ENCODE results near the gene IFT27.

Gene IFT27

GRCh38 chr22:36811094-36811800 lies 35.3 kb upstream of the IFT27 start:
- Histone ChIP-seq H3K36me3 (ENCODE audit: control insufficient read depth, insufficient read depth, low read length) (no peaks in the 10 kb centered on the region), H3K4me1 (ENCODE audit: control insufficient read depth, insufficient read depth, low read length) (no peaks in the 10 kb centered on the region), H3K9ac (ENCODE audit: low read length) (no peak overlapping the region), H3K27me3 (ENCODE audit: control insufficient read depth, insufficient read depth, low read length) (peaks cover 3% of the 10 kb centered on the region), H3K27ac (ENCODE audit: low read depth, low read length) (no peak overlapping the region), H3K4me3 (ENCODE audit: low read length) (no peak overlapping the region)

DNA sequence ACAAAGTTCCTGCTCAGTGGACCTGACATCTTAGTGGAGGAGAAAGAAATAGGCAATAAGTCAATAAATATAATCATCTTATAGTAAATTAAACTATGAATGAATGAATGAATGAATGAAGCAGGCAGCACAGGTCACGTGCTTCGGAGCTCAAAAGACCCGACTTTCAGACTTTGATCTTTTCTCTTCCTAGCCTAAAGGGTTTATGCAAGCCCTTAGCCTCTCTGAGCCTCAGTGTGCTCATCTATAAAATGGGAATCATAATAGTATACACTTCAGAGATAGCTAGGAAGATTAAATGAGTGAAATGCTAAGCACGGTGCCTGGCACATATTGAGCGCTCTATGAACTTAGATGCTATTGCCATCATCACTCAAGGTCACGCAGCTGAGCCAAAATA lies 33.4 kb upstream of the IFT27 start:
- no peaks in the 10 kb centered on the region for H3K4me1 ChIP-seq (ENCODE audit: control insufficient read depth, insufficient read depth, low read length)
- no peak overlapping the region for H3K9ac ChIP-seq (ENCODE audit: low read length)
- no peak overlapping the region for H3K27ac ChIP-seq (ENCODE audit: low read depth, low read length)
- peaks cover 3% of the 10 kb centered on the region for H3K27me3 ChIP-seq (ENCODE audit: control insufficient read depth, insufficient read depth, low read length)
- H3K4me3 ChIP-seq (ENCODE audit: low read length), result no peak overlapping the region
- H3K36me3 ChIP-seq (ENCODE audit: control insufficient read depth, insufficient read depth, low read length), result no peaks in the 10 kb centered on the region

- H3K27ac ChIP-seq (ENCODE audit: low read depth, low read length), result no peak overlapping the region
- H3K4me1 ChIP-seq (ENCODE audit: control insufficient read depth, insufficient read depth, low read length), result no peaks in the 10 kb centered on the region
- H3K9ac ChIP-seq (ENCODE audit: low read length), result no peak overlapping the region
- H3K27me3 ChIP-seq (ENCODE audit: control insufficient read depth, insufficient read depth, low read length), result peaks cover 3% of the 10 kb centered on the region
- H3K36me3 ChIP-seq (ENCODE audit: control insufficient read depth, insufficient read depth, low read length), result no peaks in the 10 kb centered on the region
- H3K4me3 ChIP-seq (ENCODE audit: low read length), result no peak overlapping the region
Observed at GRCh38 chr22:36808721-36809344, 32.9 kb upstream of the IFT27 start.

DNA sequence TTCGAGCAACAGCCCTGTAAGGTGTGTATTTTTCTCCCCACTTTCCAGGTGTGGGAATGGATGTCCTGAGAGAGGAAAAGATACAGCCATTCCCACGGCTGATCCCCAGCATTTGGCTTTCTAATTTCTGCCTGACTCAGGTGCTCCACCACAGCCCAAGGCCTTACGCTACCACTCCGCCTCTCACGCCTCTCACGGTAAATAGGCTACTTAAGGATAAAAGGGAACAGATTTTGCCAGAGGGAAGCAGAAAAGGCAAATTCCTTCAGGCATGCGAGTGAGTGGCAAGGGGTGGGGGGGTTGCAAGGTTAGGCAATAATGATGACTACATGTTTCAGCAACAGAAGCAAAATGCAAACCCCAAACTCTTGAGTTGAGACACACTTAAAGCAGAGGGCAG lies 31.7 kb upstream of the IFT27 start:
- H3K36me3 ChIP-seq (ENCODE audit: control insufficient read depth, insufficient read depth, low read length), result no peaks in the 10 kb centered on the region
- no peak overlapping the region for H3K9ac ChIP-seq (ENCODE audit: low read length)
- no peaks in the 10 kb centered on the region for H3K27me3 ChIP-seq (ENCODE audit: control insufficient read depth, insufficient read depth, low read length)
- no peaks in the 10 kb centered on the region for H3K4me1 ChIP-seq (ENCODE audit: control insufficient read depth, insufficient read depth, low read length)
- no peak overlapping the region for H3K4me3 ChIP-seq (ENCODE audit: low read length)
- no peak overlapping the region for H3K27ac ChIP-seq (ENCODE audit: low read depth, low read length)

- Histone ChIP-seq H3K27me3 (ENCODE audit: control insufficient read depth, insufficient read depth, low read length) (no peaks in the 10 kb centered on the region), H3K27ac (ENCODE audit: low read depth, low read length) (no peak overlapping the region), H3K4me3 (ENCODE audit: low read length) (no peak overlapping the region), H3K9ac (ENCODE audit: low read length) (no peak overlapping the region), H3K4me1 (ENCODE audit: control insufficient read depth, insufficient read depth, low read length) (no peaks in the 10 kb centered on the region), H3K36me3 (ENCODE audit: control insufficient read depth, insufficient read depth, low read length) (no peaks in the 10 kb centered on the region)
Observed at GRCh38 chr22:36806835-36807234, 30.9 kb upstream of the IFT27 start.

- Histone ChIP-seq H3K4me1 (ENCODE audit: control insufficient read depth, insufficient read depth, low read length) (no peaks in the 10 kb centered on the region), H3K36me3 (ENCODE audit: control insufficient read depth, insufficient read depth, low read length) (no peaks in the 10 kb centered on the region), H3K27me3 (ENCODE audit: control insufficient read depth, insufficient read depth, low read length) (no peaks in the 10 kb centered on the region), H3K9ac (ENCODE audit: low read length) (no peak overlapping the region), H3K27ac (ENCODE audit: low read depth, low read length) (no peak overlapping the region), H3K4me3 (ENCODE audit: low read length) (no peak overlapping the region)
Observed at GRCh38 chr22:36803358-36803757, 27.4 kb upstream of the IFT27 start.

DNA sequence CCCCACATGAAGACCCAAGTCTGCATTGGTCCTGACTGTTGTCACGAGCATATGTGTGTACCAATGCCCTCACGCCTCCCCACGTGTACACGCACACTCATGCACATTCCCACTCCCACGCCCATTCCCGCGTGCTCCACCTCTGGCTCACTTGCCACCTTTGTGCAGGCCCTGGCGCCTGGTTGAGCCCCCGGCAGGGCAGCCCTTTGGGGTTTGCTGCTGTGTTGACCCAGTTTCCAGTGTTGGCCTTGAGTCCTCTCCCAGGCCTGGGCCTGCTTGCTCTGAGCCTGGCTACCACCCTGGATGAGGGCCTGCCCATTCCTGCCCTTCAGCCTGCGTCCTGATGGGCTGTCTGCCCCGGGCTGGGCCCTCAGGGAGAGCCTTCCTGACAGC lies 22.8 kb upstream of the IFT27 start:
- Histone ChIP-seq H3K4me3 (ENCODE audit: low read length) (no peak overlapping the region), H3K9ac (ENCODE audit: low read length) (no peak overlapping the region), H3K36me3 (ENCODE audit: control insufficient read depth, insufficient read depth, low read length) (no peaks in the 10 kb centered on the region), H3K27ac (ENCODE audit: low read depth, low read length) (no peak overlapping the region), H3K27me3 (ENCODE audit: control insufficient read depth, insufficient read depth, low read length) (no peaks in the 10 kb centered on the region), H3K4me1 (ENCODE audit: control insufficient read depth, insufficient read depth, low read length) (no peaks in the 10 kb centered on the region)

DNA sequence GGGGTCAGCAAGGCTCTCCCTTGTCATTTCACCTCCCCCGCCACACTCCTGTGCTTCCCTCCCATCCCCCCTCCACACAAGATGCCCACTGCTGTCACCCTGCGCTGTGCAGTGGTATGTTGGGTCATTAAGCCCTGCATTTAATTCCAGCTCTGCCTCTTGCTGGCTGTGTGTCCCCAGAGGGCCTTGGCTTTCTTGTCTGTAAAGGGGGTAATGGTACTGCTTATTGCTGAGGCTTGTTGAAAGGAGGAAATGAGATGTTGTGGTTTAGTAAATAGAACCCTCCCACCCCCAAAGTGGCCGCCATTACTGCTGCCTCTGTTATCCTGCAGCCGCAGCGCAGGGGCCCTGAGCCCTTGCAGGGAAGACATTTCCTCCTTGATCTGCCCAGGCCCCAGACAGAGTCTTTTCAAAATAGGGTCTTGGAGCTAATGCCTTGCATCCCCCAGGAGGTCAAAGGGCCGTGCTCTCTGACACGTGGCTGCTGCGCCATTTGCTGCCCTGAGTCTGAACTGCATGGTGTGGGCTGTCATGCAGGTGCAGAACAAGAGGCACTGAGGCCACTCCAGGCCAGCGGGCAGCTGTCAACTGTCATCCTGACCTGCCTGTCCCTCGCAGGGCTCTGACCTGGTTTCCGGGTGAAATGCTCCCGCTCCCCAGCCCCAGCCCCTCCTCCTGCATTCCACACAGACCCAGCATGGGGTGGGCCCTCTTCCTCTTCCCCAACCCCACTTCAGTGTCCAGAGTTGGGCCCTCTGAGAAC lies 22.2 kb upstream of the IFT27 start:
- H3K27ac ChIP-seq (ENCODE audit: low read depth, low read length), result no peak overlapping the region
- no peaks in the 10 kb centered on the region for H3K27me3 ChIP-seq (ENCODE audit: control insufficient read depth, insufficient read depth, low read length)
- H3K9ac ChIP-seq (ENCODE audit: low read length), result no peak overlapping the region
- H3K4me1 ChIP-seq (ENCODE audit: control insufficient read depth, insufficient read depth, low read length), result no peaks in the 10 kb centered on the region
- no peaks in the 10 kb centered on the region for H3K36me3 ChIP-seq (ENCODE audit: control insufficient read depth, insufficient read depth, low read length)
- H3K4me3 ChIP-seq (ENCODE audit: low read length), result no peak overlapping the region

DNA sequence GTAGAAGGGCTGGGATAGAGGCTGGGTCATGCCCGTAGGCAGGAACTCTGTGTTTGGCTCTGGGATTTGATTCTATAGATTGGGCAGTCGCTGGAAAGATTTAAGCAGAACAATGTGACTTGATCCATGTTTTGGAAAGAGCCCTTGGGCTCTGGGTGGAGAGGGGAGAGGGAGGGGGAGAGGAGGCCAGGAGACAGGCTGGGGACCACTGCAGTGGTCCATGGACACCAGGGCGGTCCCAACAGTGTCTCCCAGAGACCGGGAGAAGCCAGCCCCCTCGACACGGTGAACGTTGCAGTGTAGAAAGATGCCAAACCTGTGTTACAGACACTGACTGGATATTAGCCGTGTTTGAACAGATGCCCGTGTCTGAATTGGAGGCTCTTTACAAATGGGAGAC lies 21.5 kb upstream of the IFT27 start:
- Histone ChIP-seq H3K4me3 (ENCODE audit: low read length) (no peak overlapping the region), H3K27ac (ENCODE audit: low read depth, low read length) (no peak overlapping the region), H3K4me1 (ENCODE audit: control insufficient read depth, insufficient read depth, low read length) (no peaks in the 10 kb centered on the region), H3K36me3 (ENCODE audit: control insufficient read depth, insufficient read depth, low read length) (no peaks in the 10 kb centered on the region), H3K27me3 (ENCODE audit: control insufficient read depth, insufficient read depth, low read length) (no peaks in the 10 kb centered on the region), H3K9ac (ENCODE audit: low read length) (no peak overlapping the region)

- no peak overlapping the region for H3K27ac ChIP-seq (ENCODE audit: low read depth, low read length)
- no peaks in the 10 kb centered on the region for H3K27me3 ChIP-seq (ENCODE audit: control insufficient read depth, insufficient read depth, low read length)
- H3K4me3 ChIP-seq (ENCODE audit: low read length), result no peak overlapping the region
- H3K4me1 ChIP-seq (ENCODE audit: control insufficient read depth, insufficient read depth, low read length), result no peaks in the 10 kb centered on the region
- no peak overlapping the region for H3K9ac ChIP-seq (ENCODE audit: low read length)
- H3K36me3 ChIP-seq (ENCODE audit: control insufficient read depth, insufficient read depth, low read length), result no peaks in the 10 kb centered on the region
Observed at GRCh38 chr22:36796552-36797175, 20.7 kb upstream of the IFT27 start.

GRCh38 chr22:36795633-36796032 lies 19.7 kb upstream of the IFT27 start:
- no peak overlapping the region for H3K4me3 ChIP-seq (ENCODE audit: low read length)
- H3K36me3 ChIP-seq (ENCODE audit: control insufficient read depth, insufficient read depth, low read length), result no peaks in the 10 kb centered on the region
- peaks cover 6% of the 10 kb centered on the region for H3K27me3 ChIP-seq (ENCODE audit: control insufficient read depth, insufficient read depth, low read length)
- no peak overlapping the region for H3K9ac ChIP-seq (ENCODE audit: low read length)
- H3K27ac ChIP-seq (ENCODE audit: low read depth, low read length), result no peak overlapping the region
- no peaks in the 10 kb centered on the region for H3K4me1 ChIP-seq (ENCODE audit: control insufficient read depth, insufficient read depth, low read length)

DNA sequence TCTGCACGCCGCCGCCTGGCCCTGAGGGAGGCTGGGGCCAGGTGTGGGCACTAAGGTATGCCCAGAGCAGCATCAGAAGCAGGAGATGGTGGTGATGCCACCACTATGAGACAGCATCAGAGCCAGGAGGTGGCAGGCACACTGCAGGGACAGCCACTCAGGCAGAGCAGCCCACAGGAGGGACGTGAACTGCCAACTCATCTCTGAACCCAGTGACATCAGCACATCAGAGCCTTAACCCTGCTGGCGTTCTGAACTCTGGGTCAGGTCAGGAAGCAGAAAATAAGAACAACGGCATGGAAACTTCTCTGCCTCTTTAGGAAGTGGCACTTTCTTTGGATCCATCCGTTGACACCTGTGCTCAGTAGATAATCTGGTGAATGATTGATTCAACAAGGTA lies 14.7 kb upstream of the IFT27 start:
- peaks cover 8% of the 10 kb centered on the region for H3K27me3 ChIP-seq (ENCODE audit: control insufficient read depth, insufficient read depth, low read length)

More for the DNA sequence above, 14.7 kb upstream of the IFT27 start:
- H3K9ac ChIP-seq (ENCODE audit: low read length), result no peak overlapping the region
- no peaks in the 10 kb centered on the region for H3K36me3 ChIP-seq (ENCODE audit: control insufficient read depth, insufficient read depth, low read length)
- no peak overlapping the region for H3K27ac ChIP-seq (ENCODE audit: low read depth, low read length)
- no peaks in the 10 kb centered on the region for H3K4me1 ChIP-seq (ENCODE audit: control insufficient read depth, insufficient read depth, low read length)
- no peak overlapping the region for H3K4me3 ChIP-seq (ENCODE audit: low read length)
